HG03457 (cell line): ENCODE measurements around the gene SSBP2.
"Not testable (repeated sequence)": the region's sequence is repeated elsewhere in the genome, so short reads cannot be mapped to it uniquely, and the experiment has no call there.

Experiments used
- ATAC-seq: cut with Tn5 transposase; IDR thresholded peaks from one replicate; pipeline ENCODE4 v1.9.1; 2021; ENCODE audit warnings: moderate number of reproducible peaks; ENCODE audit not compliant: unreplicated experiment

SSBP2 gene

GRCh38 chr5:81534441-81534840 is 216.5 kb downstream of the SSBP2 start:
- ATAC-seq: no peak

GRCh38 chr5:81533629-81534405 is 217.1 kb downstream of the SSBP2 start:
- ATAC-seq: no peak

- ATAC-seq: no peak
Measured at GRCh38 chr5:81530919-81531318, 220.0 kb downstream of the SSBP2 start.

- no peak for ATAC-seq
Measured at GRCh38 chr5:81525690-81526089, 225.2 kb downstream of the SSBP2 start.

- no peak for ATAC-seq
Measured at GRCh38 chr5:81524015-81524414, 226.9 kb downstream of the SSBP2 start.

- ATAC-seq: no peak
Measured at GRCh38 chr5:81522571-81522970, 228.3 kb downstream of the SSBP2 start.

GRCh38 chr5:81520769-81521168 is 230.1 kb downstream of the SSBP2 start:
- ATAC-seq: no peak

- ATAC-seq: no peak
Measured at GRCh38 chr5:81519217-81519905, 231.5 kb downstream of the SSBP2 start.

GRCh38 chr5:81517462-81517861 is 233.4 kb downstream of the SSBP2 start:
- ATAC-seq: no peak

- no peak for ATAC-seq
Measured at GRCh38 chr5:81516091-81516490, 234.8 kb downstream of the SSBP2 start.

- ATAC-seq: no peak
Measured at GRCh38 chr5:81513982-81514381, 236.9 kb downstream of the SSBP2 start.

- no peak for ATAC-seq
Measured at GRCh38 chr5:81513473-81513872, 237.4 kb downstream of the SSBP2 start.

GRCh38 chr5:81506900-81507588 is 243.9 kb downstream of the SSBP2 start:
- ATAC-seq: peak; percentile 95

- no peak for ATAC-seq
Measured at GRCh38 chr5:81506378-81506777, 244.5 kb downstream of the SSBP2 start.

- ATAC-seq: no peak
Measured at GRCh38 chr5:81505672-81506071, 245.2 kb downstream of the SSBP2 start.

- ATAC-seq: not testable (repeated sequence)
Measured at GRCh38 chr5:81503602-81504001, 247.3 kb downstream of the SSBP2 start.

- no peak for ATAC-seq
Measured at GRCh38 chr5:81495286-81495685, 255.6 kb downstream of the SSBP2 start.

GRCh38 chr5:81488862-81489261 is 262.0 kb downstream of the SSBP2 start:
- no peak for ATAC-seq

- no peak for ATAC-seq
Measured at GRCh38 chr5:81486711-81487110, 264.2 kb downstream of the SSBP2 start.

- ATAC-seq: no peak
Measured at GRCh38 chr5:81482595-81482994, 268.3 kb downstream of the SSBP2 start.

- ATAC-seq: not testable (repeated sequence)
Measured at GRCh38 chr5:81473395-81473794, 277.5 kb downstream of the SSBP2 start.

GRCh38 chr5:81469676-81470075 is 281.2 kb downstream of the SSBP2 start:
- ATAC-seq: no peak
